Esophagus muscularis mucosa (tissue), 4 donors: ENCODE results near the gene XYLT1. TPM values are rescaled to one million over a fixed set of nuclear protein-coding genes. Genes with fewer than 3 reads are reported as not detected.

Source experiments
- DNase-seq: peaks from one replicate; pipeline ENCODE4 v3.0.0-alpha.2; 2017; ENCODE audit errors: extremely low spot score
- H3K27ac ChIP-seq, 4 donors: fragments of 200-600 bp; sonication (generic); replicated peaks in 1 of 4; 1 replicate in 3 of 4; 2 replicates in 1 of 4; pipeline ENCODE4 v1.5.1; 2016 to 2019; ENCODE audit warnings: mild to moderate bottlenecking in 1 of 4
- H3K27me3 ChIP-seq, 4 donors: fragments of 200-600 bp; sonication (generic); one replicate each; pipeline versions ENCODE4 v1.5.1 to v1.6.0; 2016 to 2019
- H3K36me3 ChIP-seq, 4 donors: fragments of 200-600 bp; sonication (generic); one replicate each; pipeline ENCODE4 v1.5.1; 2016 to 2019
- H3K4me1 ChIP-seq, 4 donors: fragments of 200-600 bp; sonication (generic); one replicate each; pipeline ENCODE4 v1.5.1; 2016 to 2019
- H3K4me3 ChIP-seq, 4 donors: fragments of 200-600 bp; sonication (generic); 1 replicate in 2 of 4; 2 replicates in 2 of 4; pipeline ENCODE4 v1.5.1; 2016 to 2019; ENCODE audit warnings: mild to moderate bottlenecking in 4 of 4, moderate library complexity in 1 of 4
- H3K9me3 ChIP-seq, 4 donors: fragments of 200-600 bp; sonication (generic); 1 replicate in 3 of 4; 2 replicates in 1 of 4; pipeline ENCODE4 v1.5.1; 2016 to 2019
- EP300 ChIP-seq: sonication (generic); formaldehyde crosslinking; IDR thresholded peaks from one replicate; pipeline ENCODE4 v1.6.1; 2017; ENCODE audit warnings: antibody characterized with exemption
- POLR2A ChIP-seq: fragments of 450-650 bp; IDR thresholded peaks from one replicate; pipeline ENCODE4 v1.6.1; 2017; ENCODE audit warnings: antibody characterized with exemption, moderate library complexity, mild to moderate bottlenecking, low read depth
- POLR2AphosphoS5 ChIP-seq, 2 donors: sonication (generic); formaldehyde crosslinking; IDR thresholded peaks; one replicate each; pipeline ENCODE4 v1.6.1; 2017; ENCODE audit warnings: antibody characterized with exemption in 2 of 2
- WGBS: methylation state at CpG from one replicate; pipeline ENCODE4 v1.1.5; 2018; 5-methylcytosine and 5-hydroxymethylcytosine counted together
- intact Hi-C: fragments of 100-400 bp; cut with DNase I; formaldehyde crosslinking; loops from one replicate; pipeline ENCODE4 v1.15.1; 2023
- small RNA-seq, 3 donors: library from RNA; depleted of rRNA; stranded (forward); fragments of <200 nt; gene quantifications; one replicate each; pipeline ENCODE3, GENCODE V24; 2016
- total RNA-seq, 4 donors: library from RNA; depleted of rRNA; stranded (reverse); fragments of >200 nt; gene quantifications; one replicate each; pipeline versions ENCODE4 v1.1.0 to v1.2.1, GENCODE V29; 2016
- TF ChIP-seq, protein P1 (sequence below), 3 experiments: fragments of 200-600 bp in 2 of 3; fragments of 450-650 bp in 1 of 3; sonication (generic) in 2 of 3; IDR thresholded peaks; one replicate each; pipeline ENCODE4 v1.5.1; 2017 to 2019; ENCODE audit warnings: antibody characterized with exemption in 3 of 3, mild to moderate bottlenecking in 2 of 3, moderate library complexity in 1 of 3

Gene XYLT1
- total RNA-seq, 4 donors from 2014 or later, result 25.2 to 57.1 (median 33.5) TPM

DNA sequence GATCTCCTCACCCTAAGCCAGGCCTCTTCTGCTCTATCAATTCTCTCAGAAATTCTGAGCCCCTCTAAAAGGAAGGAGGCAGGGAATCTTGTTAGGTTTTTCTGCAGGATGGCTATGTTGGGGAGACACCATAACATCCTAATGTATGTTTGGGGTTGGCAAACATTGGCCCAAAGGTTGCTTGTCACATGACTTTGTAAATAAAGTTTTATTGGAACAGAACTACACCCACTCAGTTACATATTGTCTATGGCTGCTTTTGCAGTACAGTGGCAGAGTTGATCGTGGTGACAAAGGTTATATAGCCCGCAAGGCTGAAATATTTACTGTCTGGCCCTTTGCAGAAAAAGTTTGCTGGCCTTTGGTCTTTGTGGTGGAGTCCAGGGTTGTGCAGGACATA is 409.4 kb downstream of the XYLT1 start:
- Histone ChIP-seq H3K36me3 (no peaks in the 10 kb centered on the region), H3K9me3 (peaks cover 0 to 4% (median 0%) of the 10 kb centered on the region in 4 donors), H3K4me3 (no peak overlapping the region), H3K27me3 (peaks cover 0 to 18% (median 0%) of the 10 kb centered on the region in 4 donors), H3K27ac (no peak overlapping the region), H3K4me1 (no peaks in the 10 kb centered on the region)
- no peak for DNase-seq
- intact Hi-C loops, result no loop called here
- TF ChIP-seq EP300 (no peak), POLR2AphosphoS5 (IDR thresholded peaks at IDR 0.05) (no peak), POLR2A (no peak)
- TF ChIP-seq, protein P1, sequence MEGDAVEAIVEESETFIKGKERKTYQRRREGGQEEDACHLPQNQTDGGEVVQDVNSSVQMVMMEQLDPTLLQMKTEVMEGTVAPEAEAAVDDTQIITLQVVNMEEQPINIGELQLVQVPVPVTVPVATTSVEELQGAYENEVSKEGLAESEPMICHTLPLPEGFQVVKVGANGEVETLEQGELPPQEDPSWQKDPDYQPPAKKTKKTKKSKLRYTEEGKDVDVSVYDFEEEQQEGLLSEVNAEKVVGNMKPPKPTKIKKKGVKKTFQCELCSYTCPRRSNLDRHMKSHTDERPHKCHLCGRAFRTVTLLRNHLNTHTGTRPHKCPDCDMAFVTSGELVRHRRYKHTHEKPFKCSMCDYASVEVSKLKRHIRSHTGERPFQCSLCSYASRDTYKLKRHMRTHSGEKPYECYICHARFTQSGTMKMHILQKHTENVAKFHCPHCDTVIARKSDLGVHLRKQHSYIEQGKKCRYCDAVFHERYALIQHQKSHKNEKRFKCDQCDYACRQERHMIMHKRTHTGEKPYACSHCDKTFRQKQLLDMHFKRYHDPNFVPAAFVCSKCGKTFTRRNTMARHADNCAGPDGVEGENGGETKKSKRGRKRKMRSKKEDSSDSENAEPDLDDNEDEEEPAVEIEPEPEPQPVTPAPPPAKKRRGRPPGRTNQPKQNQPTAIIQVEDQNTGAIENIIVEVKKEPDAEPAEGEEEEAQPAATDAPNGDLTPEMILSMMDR (IDR thresholded peaks at IDR 0.05), result no peak
- WGBS, result 88% methylated on average over 2 of the region's 2 CpGs

DNA sequence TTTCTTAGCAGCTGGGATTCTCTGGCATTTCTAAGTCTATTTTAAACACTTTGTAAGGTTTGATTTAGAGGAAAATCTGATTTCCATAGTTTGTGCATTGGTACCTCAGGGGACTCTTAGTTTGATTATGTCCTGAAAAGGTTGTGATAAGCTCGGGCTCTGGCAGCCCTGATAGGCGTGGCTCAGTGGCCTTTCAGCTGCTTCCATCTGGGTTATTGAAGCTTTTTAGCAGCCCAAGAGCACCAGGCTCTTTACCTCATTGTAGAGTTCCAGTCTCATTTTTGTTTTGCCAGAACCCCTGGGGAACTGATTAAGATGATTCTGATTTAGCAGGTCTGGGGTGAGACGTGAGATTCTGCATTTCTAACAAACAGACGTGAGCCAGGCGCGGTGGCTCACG is 412.3 kb downstream of the XYLT1 start:
- TF ChIP-seq EP300, result no peak
- TF ChIP-seq POLR2A, result no peak
- TF ChIP-seq POLR2AphosphoS5 (IDR thresholded peaks at IDR 0.05), result no peak
- TF ChIP-seq, protein P1 (IDR thresholded peaks at IDR 0.05), result no peak
- 71% methylated on average over 7 of the region's 7 CpGs for WGBS
- DNase-seq, result no peak
- Histone ChIP-seq H3K9me3 (peaks cover 0 to 4% (median 2%) of the 10 kb centered on the region in 4 donors), H3K27me3 (no peaks in the 10 kb centered on the region), H3K36me3 (no peaks in the 10 kb centered on the region), H3K4me3 (no peak overlapping the region), H3K27ac (no peak overlapping the region), H3K4me1 (no peaks in the 10 kb centered on the region)
- intact Hi-C loops, result no loop called here

DNA sequence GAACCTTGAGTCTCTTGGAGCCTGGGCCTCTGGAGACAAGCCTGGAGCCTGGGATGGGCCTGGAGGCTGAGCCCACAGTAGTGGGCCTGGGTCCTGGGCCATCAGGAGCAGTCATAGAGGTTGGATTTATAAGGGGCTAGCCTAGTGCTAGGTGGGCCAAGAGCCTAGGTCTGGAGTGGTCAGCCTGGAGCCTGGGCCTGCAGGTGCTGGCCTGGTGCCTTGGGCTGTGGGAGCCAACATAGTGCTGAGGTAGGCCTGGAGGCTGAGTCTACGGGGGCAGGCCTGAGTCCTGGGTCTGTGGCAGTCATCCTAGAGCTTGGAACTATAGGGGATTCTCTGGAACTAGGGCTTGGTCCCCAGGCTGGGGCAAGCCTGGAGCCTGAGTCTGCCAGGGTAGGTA is 414.1 kb downstream of the XYLT1 start:
- no peaks in the 10 kb centered on the region for H3K4me1 ChIP-seq
- WGBS, result no CpG with 5 or more reads among the region's 1 CpG
- no peaks in the 10 kb centered on the region for H3K36me3 ChIP-seq
- TF ChIP-seq EP300 (no peak), POLR2AphosphoS5 (IDR thresholded peaks at IDR 0.05) (no peak), POLR2A (no peak)
- TF ChIP-seq, protein P1 (IDR thresholded peaks at IDR 0.05), result no peak
- peaks cover 0 to 7% (median 2%) of the 10 kb centered on the region in 4 donors for H3K9me3 ChIP-seq
- DNase-seq, result no peak
- no peak overlapping the region for H3K27ac ChIP-seq
- no peaks in the 10 kb centered on the region for H3K27me3 ChIP-seq
- no peak overlapping the region for H3K4me3 ChIP-seq
- intact Hi-C loops, result no loop called here

DNA sequence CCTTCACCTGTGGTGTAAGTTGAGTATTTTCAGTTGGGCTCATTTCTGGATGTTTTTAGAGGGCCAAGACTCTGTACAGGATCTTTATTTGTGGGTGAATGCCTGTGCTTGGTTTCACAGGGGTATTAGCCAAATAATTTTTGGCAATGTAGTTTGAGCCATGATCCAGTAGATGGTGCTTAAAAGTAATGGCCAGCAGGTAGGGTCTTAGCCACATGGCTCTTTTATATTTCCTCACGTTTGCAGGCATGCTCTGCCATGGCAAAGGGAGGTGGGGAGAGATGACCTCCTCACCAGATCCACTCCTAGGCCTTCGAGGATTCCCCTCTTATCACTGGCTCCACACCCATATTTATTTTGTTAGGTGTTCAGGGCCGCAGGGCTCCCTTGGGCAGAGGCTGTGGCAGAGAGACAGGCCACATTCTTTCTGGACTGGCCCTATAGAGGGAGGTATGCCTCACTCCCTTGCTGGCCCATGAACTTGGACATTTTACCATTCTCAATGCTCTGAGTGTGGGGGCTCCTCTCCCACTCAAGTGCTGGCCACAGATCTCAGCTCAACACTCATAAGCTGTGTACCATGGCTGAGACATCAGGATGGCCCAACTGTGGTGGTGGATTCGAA is 417.1 kb downstream of the XYLT1 start:
- TF ChIP-seq POLR2AphosphoS5 (IDR thresholded peaks at IDR 0.05) (no peak), EP300 (no peak), POLR2A (no peak)
- TF ChIP-seq, protein P1 (IDR thresholded peaks at IDR 0.05), result no peak
- no peak for DNase-seq
- H3K27ac ChIP-seq, result no peak overlapping the region
- no peak overlapping the region for H3K4me3 ChIP-seq
- peaks cover 0 to 16% (median 5%) of the 10 kb centered on the region in 4 donors for H3K9me3 ChIP-seq
- WGBS, result 40% methylated on average over 3 of the region's 4 CpGs
- intact Hi-C loops, result no loop called here
- no peaks in the 10 kb centered on the region for H3K4me1 ChIP-seq
- H3K27me3 ChIP-seq, result no peaks in the 10 kb centered on the region
- no peaks in the 10 kb centered on the region for H3K36me3 ChIP-seq

Small RNAs within 50 kb of the gene (small RNA-seq; reads per million reads assigned to genes)
- gene AC109446.1, result 0 reads per million in 3 donors
